Right lobe of liver (tissue), 6 donors: Measurements from ENCODE around the gene RBM33. TPM values are rescaled to one million over a fixed set of nuclear protein-coding genes. Genes with fewer than 3 reads are reported as not detected.

Source experiments
- ATAC-seq, 4 donors: fragments of 200-7000 bp; cut with Tn5 transposase; one replicate each; pipeline ENCODE4 v1.9.1; 2020; ENCODE audit warnings: mild to moderate bottlenecking in 4 of 4, moderate library complexity in 4 of 4
- DNase-seq, 3 donors: peaks; one replicate each; pipeline ENCODE4 v3.0.0-alpha.2; 2020
- H3K27ac ChIP-seq, 3 donors: fragments of 200-600 bp; one replicate each; pipeline ENCODE4 v1.8.0; 2022
- H3K27me3 ChIP-seq, 2 donors: fragments of 200-600 bp; one replicate each; pipeline ENCODE4 v1.8.0; 2022
- H3K36me3 ChIP-seq, 4 donors: fragments of 200-600 bp; sonication (generic) in 1 of 4; one replicate each; pipeline versions ENCODE4 v1.5.1 to v1.8.0; 2017 to 2022; ENCODE audit warnings: control low read depth in 1 of 4
- H3K4me1 ChIP-seq, 4 donors: fragments of 200-600 bp; sonication (generic) in 1 of 4; one replicate each; pipeline versions ENCODE4 v1.5.1 to v1.8.0; 2017 to 2022; ENCODE audit warnings: control low read depth in 1 of 4
- H3K4me3 ChIP-seq, 3 donors: fragments of 200-600 bp; one replicate each; pipeline ENCODE4 v1.8.0; 2022
- H3K9me3 ChIP-seq, 4 donors: fragments of 200-600 bp; sonication (generic) in 1 of 4; one replicate each; pipeline versions ENCODE4 v1.5.1 to v1.8.0; 2017 to 2022; ENCODE audit warnings: control low read depth in 1 of 4
- CTCF ChIP-seq, 4 donors: fragments of 200-600 bp in 3 of 4; fragments of 450-650 bp in 1 of 4; IDR thresholded peaks; one replicate each; pipeline versions ENCODE4 v1.5.1 to v1.8.0; 2016 to 2022; ENCODE audit warnings: antibody characterized with exemption in 4 of 4, mild to moderate bottlenecking in 2 of 4
- POLR2A ChIP-seq: fragments of 450-650 bp; IDR thresholded peaks from one replicate; pipeline ENCODE4 v1.6.1; 2017; ENCODE audit warnings: antibody characterized with exemption, mild to moderate bottlenecking
- WGBS: methylation state at CpG from one replicate; pipeline ENCODE4 v1.1.6; 2018; ENCODE audit warnings: low coverage, low lambda C conversion rate; ENCODE audit not compliant: insufficient coverage; ENCODE audit errors: missing lambda C conversion rate; 5-methylcytosine and 5-hydroxymethylcytosine counted together
- intact Hi-C, 2 donors: fragments of 100-400 bp; cut with DNase I; formaldehyde crosslinking; loops; one replicate each; pipeline versions ENCODE4 v1.11.2 to v1.14.1; 2022
- total RNA-seq, 6 experiments: library from RNA; depleted of rRNA in 2 of 6; stranded (reverse); fragments of >200 nt in 2 of 6; fragmentation: NEBNext Ultra II Directional in 3 of 6; extraction: Animal tissue kit (Norgen Biotek cat#: 25700) in 3 of 6; gene quantifications; one replicate each; pipeline versions ENCODE4 v1.1.0 to v1.2.4, GENCODE V29; 2016 to 2023
- donor health status: DM: no; HTN: yes; CAD: no.
- donor health status: DM: no; HTN: no; CAD: no.
- donor health status: DM: no; HTN: no; CAD: no.
- donor health status: DM: no; HTN: yes; CAD: no.
- donor health status: DM: no; HTN: yes; CAD: no.

Gene RBM33
- total RNA-seq, 6 experiments from 2014 or later: 24.9 to 55.1 (median 32.0) TPM

- no peak overlapping the region for H3K27ac ChIP-seq
- H3K36me3 ChIP-seq: peaks cover 7 to 68% (median 36%) of the 10 kb centered on the region in 4 donors
- intact Hi-C loops: no loop called here
- ATAC-seq: no peak
- WGBS: 85% methylated on average over 10 of the region's 12 CpGs
- H3K9me3 ChIP-seq: no peaks in the 10 kb centered on the region
- no peaks in the 10 kb centered on the region for H3K27me3 ChIP-seq
- DNase-seq: no peak
- TF ChIP-seq POLR2A (no peak), CTCF (IDR thresholded peaks at IDR 0.05) (no peak)
- no peaks in the 10 kb centered on the region for H3K4me1 ChIP-seq
- H3K4me3 ChIP-seq: no peak overlapping the region
Measured at GRCh38 chr7:155766386-155766785, 121.9 kb downstream of the RBM33 start.

GRCh38 chr7:155766966-155767916 lies 122.8 kb downstream of the RBM33 start:
- Histone ChIP-seq H3K4me3 (no peak overlapping the region), H3K9me3 (no peaks in the 10 kb centered on the region), H3K27ac (no peak overlapping the region), H3K4me1 (no peaks in the 10 kb centered on the region), H3K36me3 (peaks cover 7 to 72% (median 36%) of the 10 kb centered on the region in 4 donors), H3K27me3 (no peaks in the 10 kb centered on the region)
- ATAC-seq: no peak
- no peak for DNase-seq
- TF ChIP-seq POLR2A (no peak), CTCF (IDR thresholded peaks at IDR 0.05) (no peak)
- WGBS: 80% methylated on average over 12 of the region's 12 CpGs
- intact Hi-C loops: no loop called here

- Histone ChIP-seq H3K36me3 (peaks cover 4 to 80% (median 37%) of the 10 kb centered on the region in 4 donors), H3K4me3 (no peak overlapping the region), H3K9me3 (no peaks in the 10 kb centered on the region), H3K4me1 (no peaks in the 10 kb centered on the region), H3K27ac (no peak overlapping the region), H3K27me3 (no peaks in the 10 kb centered on the region)
- intact Hi-C loops: no loop called here
- no peak for DNase-seq
- 80% methylated on average over 6 of the region's 6 CpGs for WGBS
- TF ChIP-seq POLR2A (no peak), CTCF (IDR thresholded peaks at IDR 0.05) (no peak)
- no peak for ATAC-seq
Measured at GRCh38 chr7:155769701-155770100, 125.2 kb downstream of the RBM33 start.

- H3K36me3 ChIP-seq: peaks cover 4 to 80% (median 37%) of the 10 kb centered on the region in 4 donors
- DNase-seq: no peak
Measured at GRCh38 chr7:155770241-155770640, 125.8 kb downstream of the RBM33 start.

More at GRCh38 chr7:155770241-155770640, 125.8 kb downstream of the RBM33 start:
- intact Hi-C loops: no loop called here
- Histone ChIP-seq H3K4me1 (no peaks in the 10 kb centered on the region), H3K4me3 (no peak overlapping the region), H3K27ac (no peak overlapping the region), H3K9me3 (no peaks in the 10 kb centered on the region), H3K27me3 (no peaks in the 10 kb centered on the region)
- 93% methylated on average over 3 of the region's 6 CpGs for WGBS
- TF ChIP-seq CTCF (IDR thresholded peaks at IDR 0.05) (no peak), POLR2A (no peak)
- peak in 1 of 4 donors; percentile 5 for ATAC-seq
